Measurements from ENCODE around the gene CATSPER4. TPM values are rescaled to one million over a fixed set of nuclear protein-coding genes. Genes with fewer than 3 reads are reported as not detected.

CATSPER4 gene
- total and polyA plus RNA-seq, 2 of the 13 experiments (the other 11 are each of a cell fraction or from before 2014, with no cell fraction given) = not detected

- BruUV-seq (replicated peaks) = no TSS peak
- Histone ChIP-seq H2AFZ (ENCODE audit: low read length) (no peak overlapping the region), H3K27ac (ENCODE audit: extremely low read length, insufficient read depth, low read length) (peak overlapping the region; percentile 60), H3K4me2 (ENCODE audit: low read depth, low read length) (peak overlapping the region; percentile 94), H4K20me1 (ENCODE audit: insufficient read depth, low read length) (no peaks in the 10 kb centered on the region), H3K4me3 (replicated peaks in 1 of 3; ENCODE audit: insufficient read depth in 1 of 3, low read depth in 2 of 3, low read length in 3 of 3) (peak overlapping the region; percentile 83 to 91 (median 90)), H3K27me3 (ENCODE audit: control insufficient read depth in 1 of 2, insufficient read depth in 2 of 2, low read length in 2 of 2) (peaks cover 0 to 6% of the 10 kb centered on the region in 2 experiments; a peak in 3 of 5 replicates), H3K36me3 (replicated peaks in 1 of 2; ENCODE audit: control insufficient read depth in 1 of 2, insufficient read depth in 2 of 2, low read length in 2 of 2) (no peaks in the 10 kb centered on the region), H3K9ac (ENCODE audit: insufficient read depth, low read depth, low read length) (peak overlapping the region; percentile 88), H3K79me2 (ENCODE audit: insufficient read depth, low read length) (peaks cover 7% of the 10 kb centered on the region), H3K9me3 (ENCODE audit: low read length) (no peaks in the 10 kb centered on the region), H3K4me1 (ENCODE audit: insufficient read depth, low read length) (peaks cover 21% of the 10 kb centered on the region)
- ChIA-PET POLR2A (interaction anchor here (0.6 to 1.6 kb wide), 9 partner anchors 8 to 350 kb away, joined by 3 to 31 read pairs (median 3); partner anchors contain the start of genes CEP85, MTFR1L and PDIK1L), CTCF (ENCODE audit: low intra/inter-chr PET ratio, low total read pairs) (interaction anchor here (2.3 kb wide), 1 partner anchor 63 kb away, joined by 11 read pairs; the partner anchor contains the start of gene CEP85)
- 30% methylated on average over 8 of the region's 9 CpGs for WGBS (ENCODE audit: low lambda C conversion rate)
- ATAC-seq (peak; percentile 4; the same call in 1 of the 3 replicates), DNase-seq (ENCODE audit: low spot score) (no peak), FAIRE-seq (no peak)
- intact Hi-C loops (cut with micrococcal nuclease; ENCODE audit: unreplicated experiment) = no loop called here
- in situ Hi-C loops (cut with HindIII; ENCODE audit: extremely low pct_ligation_motif_present, low pct_unique_long_range_greater_than_20kb) = no loop called here
- TF ChIP-seq ZFP36L2 (CRISPR knock-in tag; IDR thresholded peaks at IDR 0.05) (no peak), ZNF563 (CRISPR knock-in tag; IDR thresholded peaks at IDR 0.05) (no peak)
Observed at GRCh38 chr1:26170472-26170821, 20.0 kb upstream of the CATSPER4 start.

DNA sequence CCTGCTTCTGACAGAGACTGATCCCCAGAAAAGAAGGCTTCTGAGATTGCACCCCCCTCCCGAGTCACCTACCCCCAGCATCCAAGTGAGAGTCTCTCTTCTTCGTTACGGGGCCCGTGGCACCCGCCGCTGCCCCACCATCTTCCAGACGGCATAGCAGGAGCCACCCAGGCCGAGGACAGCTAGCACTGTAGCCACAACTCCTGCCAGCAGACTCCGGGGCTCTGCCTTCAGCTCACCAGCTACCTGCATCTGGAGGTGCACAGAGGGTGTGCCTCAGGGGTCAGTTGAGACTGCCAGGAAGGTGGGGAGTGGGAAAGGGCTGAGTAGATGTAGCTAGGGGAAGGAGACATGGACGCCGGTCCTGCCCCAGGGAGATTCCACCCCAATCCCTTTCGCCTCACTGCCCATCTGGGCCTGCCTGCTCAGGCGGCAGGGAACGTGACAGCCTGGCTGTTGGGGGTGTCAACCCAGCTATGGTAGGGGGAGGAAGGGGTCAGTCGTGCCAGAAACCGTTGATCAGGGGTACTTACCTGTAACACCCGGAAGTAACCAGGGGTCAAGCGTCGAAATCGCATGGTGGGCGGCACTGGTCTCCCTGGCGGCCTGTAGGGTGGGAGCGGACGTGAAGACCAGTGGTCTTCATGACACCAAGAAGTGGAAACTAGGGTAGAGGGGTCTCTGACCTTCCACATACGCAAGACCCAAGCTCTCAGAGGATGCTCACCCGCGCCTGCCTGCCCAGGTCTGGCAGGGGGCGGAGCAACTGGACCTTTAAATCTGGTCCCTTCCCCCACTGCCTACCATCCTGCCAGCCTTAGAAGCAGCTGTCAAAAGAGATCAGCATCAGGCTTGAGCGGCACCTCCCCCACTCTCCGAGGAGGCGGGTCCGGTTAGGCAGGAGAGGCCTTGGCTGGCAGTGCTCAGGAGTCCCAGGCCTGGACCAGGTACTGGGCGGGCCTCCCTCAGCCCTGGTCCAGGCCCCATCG is 19.0 kb upstream of the CATSPER4 start, which contains the start of gene ZNF593OS:
Gene ZNF593OS (minus strand): TSS at position 749 of the 989 bp plus-strand sequence. CDS start 171 bp downstream, at position 578.
- Histone ChIP-seq H3K27ac (ENCODE audit: extremely low read length, insufficient read depth, low read length) (no peak within 1 kb of the TSS), H3K4me3 (replicated peaks in 1 of 3; ENCODE audit: insufficient read depth in 1 of 3, low read depth in 2 of 3, low read length in 3 of 3) (peak within 1 kb of the TSS; percentile 83 to 91 (median 90)), H3K4me1 (ENCODE audit: insufficient read depth, low read length) (peaks cover 19% of the 10 kb centered on the region), H3K4me2 (ENCODE audit: low read depth, low read length) (peak within 1 kb of the TSS; percentile 94), H3K9ac (ENCODE audit: insufficient read depth, low read depth, low read length) (peak within 1 kb of the TSS; percentile 88), H2AFZ (ENCODE audit: low read length) (no peak within 1 kb of the TSS), H3K79me2 (ENCODE audit: insufficient read depth, low read length) (peaks cover 7% of the 10 kb centered on the region), H3K36me3 (replicated peaks in 1 of 2; ENCODE audit: control insufficient read depth in 1 of 2, insufficient read depth in 2 of 2, low read length in 2 of 2) (no peaks in the 10 kb centered on the region), H3K27me3 (ENCODE audit: control insufficient read depth in 1 of 2, insufficient read depth in 2 of 2, low read length in 2 of 2) (no peaks in the 10 kb centered on the region; a peak in 1 of 5 replicates), H4K20me1 (ENCODE audit: insufficient read depth, low read length) (no peaks in the 10 kb centered on the region), H3K9me3 (ENCODE audit: low read length) (no peaks in the 10 kb centered on the region)
- WGBS (ENCODE audit: low lambda C conversion rate) = 91% methylated on average over 26 of the region's 34 CpGs
- TF ChIP-seq MTA1 (CRISPR knock-in tag; IDR thresholded peaks at IDR 0.05; ENCODE audit: borderline replicate concordance) (0 out of 2 replicates have a peak, but pooled peaks have one; percentile 23), ZNF430 (CRISPR knock-in tag; IDR thresholded peaks at IDR 0.05) (no peak)
- in situ Hi-C loops (cut with HindIII; ENCODE audit: extremely low pct_ligation_motif_present, low pct_unique_long_range_greater_than_20kb) (no loop called here), intact Hi-C loops (cut with micrococcal nuclease; ENCODE audit: unreplicated experiment) (no loop called here)
- no TSS peak for BruUV-seq (replicated peaks)
- CTCF ChIA-PET (ENCODE audit: low intra/inter-chr PET ratio, low total read pairs) = interaction anchor here (2.3 kb wide), 1 partner anchor 62 kb away, joined by 11 read pairs; the partner anchor contains the start of gene CEP85
- FAIRE-seq (no peak), DNase-seq (ENCODE audit: low spot score) (no peak), ATAC-seq (no peak)
- POLR2A ChIA-PET = interaction anchor here (1.8 kb wide), 1 partner anchor 54 kb away, joined by 5 read pairs; no protein-coding TSS in a partner anchor
